ENCODE results near the gene CHD2.
"Not testable (repeated sequence)": the region's sequence is repeated elsewhere in the genome, so short reads cannot be mapped to it uniquely, and the experiment has no call there.

CHD2 gene

GRCh38 chr15:93057618-93058017, 157.5 kb downstream of the CHD2 start:
- Histone ChIP-seq H3K9ac (ENCODE audit: insufficient read length, low read depth) (no peak overlapping the region), H3K36me3 (ENCODE audit: insufficient read depth, insufficient read length, low read length) (peaks cover 12% of the 10 kb centered on the region), H3K4me1 (ENCODE audit: insufficient read depth, insufficient read length) (peaks cover 9% of the 10 kb centered on the region), H3K27me3 (ENCODE audit: insufficient read depth, insufficient read length) (no peaks in the 10 kb centered on the region), H3K4me3 (ENCODE audit: insufficient read length, low read depth) (no peak overlapping the region), H3K9me3 (ENCODE audit: insufficient read depth, low read length) (no peaks in the 10 kb centered on the region)
- TF ChIP-seq YY1 (IDR thresholded peaks at IDR 0.05; ENCODE audit: insufficient read depth, insufficient read length) (no peak), ZNF274 (IDR thresholded peaks at IDR 0.05; ENCODE audit: low read depth, low read length) (no peak), SUZ12 (IDR thresholded peaks at IDR 0.05; ENCODE audit: extremely low read depth, insufficient read depth, insufficient read length) (no peak)
- DNase-seq (ENCODE audit: low read depth, low spot score): no peak

- H3K36me3 ChIP-seq (ENCODE audit: insufficient read depth, insufficient read length, low read length): peaks cover 12% of the 10 kb centered on the region
Measured at GRCh38 chr15:93058128-93058527, 158.0 kb downstream of the CHD2 start.

GRCh38 chr15:93058904-93059427, 158.8 kb downstream of the CHD2 start:
- no peak overlapping the region for H3K4me3 ChIP-seq (ENCODE audit: insufficient read length, low read depth)
- DNase-seq (ENCODE audit: low read depth, low spot score): no peak
- H3K27me3 ChIP-seq (ENCODE audit: insufficient read depth, insufficient read length): no peaks in the 10 kb centered on the region
- H3K4me1 ChIP-seq (ENCODE audit: insufficient read depth, insufficient read length): peaks cover 17% of the 10 kb centered on the region
- no peak overlapping the region for H3K9ac ChIP-seq (ENCODE audit: insufficient read length, low read depth)
- H3K36me3 ChIP-seq (ENCODE audit: insufficient read depth, insufficient read length, low read length): peaks cover 17% of the 10 kb centered on the region
- TF ChIP-seq SUZ12 (IDR thresholded peaks at IDR 0.05; ENCODE audit: extremely low read depth, insufficient read depth, insufficient read length) (no peak), YY1 (IDR thresholded peaks at IDR 0.05; ENCODE audit: insufficient read depth, insufficient read length) (no peak), ZNF274 (IDR thresholded peaks at IDR 0.05; ENCODE audit: low read depth, low read length) (no peak)
- no peaks in the 10 kb centered on the region for H3K9me3 ChIP-seq (ENCODE audit: insufficient read depth, low read length)

More at GRCh38 chr15:93058128-93058527, 158.0 kb downstream of the CHD2 start:
- TF ChIP-seq SUZ12 (IDR thresholded peaks at IDR 0.05; ENCODE audit: extremely low read depth, insufficient read depth, insufficient read length) (no peak), YY1 (IDR thresholded peaks at IDR 0.05; ENCODE audit: insufficient read depth, insufficient read length) (no peak), ZNF274 (IDR thresholded peaks at IDR 0.05; ENCODE audit: low read depth, low read length) (no peak)
- no peaks in the 10 kb centered on the region for H3K9me3 ChIP-seq (ENCODE audit: insufficient read depth, low read length)
- no peak for DNase-seq (ENCODE audit: low read depth, low spot score)
- H3K4me3 ChIP-seq (ENCODE audit: insufficient read length, low read depth): no peak overlapping the region
- no peak overlapping the region for H3K9ac ChIP-seq (ENCODE audit: insufficient read length, low read depth)
- H3K4me1 ChIP-seq (ENCODE audit: insufficient read depth, insufficient read length): peaks cover 11% of the 10 kb centered on the region
- H3K27me3 ChIP-seq (ENCODE audit: insufficient read depth, insufficient read length): no peaks in the 10 kb centered on the region

GRCh38 chr15:93059442-93059841, 159.3 kb downstream of the CHD2 start:
- no peaks in the 10 kb centered on the region for H3K27me3 ChIP-seq (ENCODE audit: insufficient read depth, insufficient read length)
- H3K9me3 ChIP-seq (ENCODE audit: insufficient read depth, low read length): no peaks in the 10 kb centered on the region
- H3K4me3 ChIP-seq (ENCODE audit: insufficient read length, low read depth): no peak overlapping the region
- H3K9ac ChIP-seq (ENCODE audit: insufficient read length, low read depth): no peak overlapping the region
- H3K36me3 ChIP-seq (ENCODE audit: insufficient read depth, insufficient read length, low read length): peaks cover 22% of the 10 kb centered on the region
- TF ChIP-seq ZNF274 (IDR thresholded peaks at IDR 0.05; ENCODE audit: low read depth, low read length) (no peak), SUZ12 (IDR thresholded peaks at IDR 0.05; ENCODE audit: extremely low read depth, insufficient read depth, insufficient read length) (no peak), YY1 (IDR thresholded peaks at IDR 0.05; ENCODE audit: insufficient read depth, insufficient read length) (no peak)
- H3K4me1 ChIP-seq (ENCODE audit: insufficient read depth, insufficient read length): peaks cover 22% of the 10 kb centered on the region
- DNase-seq (ENCODE audit: low read depth, low spot score): no peak

GRCh38 chr15:93060336-93061248, 160.5 kb downstream of the CHD2 start:
- no peaks in the 10 kb centered on the region for H3K27me3 ChIP-seq (ENCODE audit: insufficient read depth, insufficient read length)
- peaks cover 22% of the 10 kb centered on the region for H3K36me3 ChIP-seq (ENCODE audit: insufficient read depth, insufficient read length, low read length)
- H3K9ac ChIP-seq (ENCODE audit: insufficient read length, low read depth): peak overlapping the region; percentile 8
- peaks cover 23% of the 10 kb centered on the region for H3K4me1 ChIP-seq (ENCODE audit: insufficient read depth, insufficient read length)
- H3K9me3 ChIP-seq (ENCODE audit: insufficient read depth, low read length): no peaks in the 10 kb centered on the region
- DNase-seq (ENCODE audit: low read depth, low spot score): no peak
- no peak overlapping the region for H3K4me3 ChIP-seq (ENCODE audit: insufficient read length, low read depth)
- TF ChIP-seq SUZ12 (IDR thresholded peaks at IDR 0.05; ENCODE audit: extremely low read depth, insufficient read depth, insufficient read length) (no peak), ZNF274 (IDR thresholded peaks at IDR 0.05; ENCODE audit: low read depth, low read length) (no peak), YY1 (IDR thresholded peaks at IDR 0.05; ENCODE audit: insufficient read depth, insufficient read length) (no peak)

- H3K4me3 ChIP-seq (ENCODE audit: insufficient read length, low read depth); H3K9me3 ChIP-seq (ENCODE audit: insufficient read depth, low read length); DNase-seq (ENCODE audit: low read depth, low spot score); H3K27me3 ChIP-seq (ENCODE audit: insufficient read depth, insufficient read length): not testable (repeated sequence)
- Histone ChIP-seq H3K36me3 (ENCODE audit: insufficient read depth, insufficient read length, low read length) (peaks cover 27% of the 10 kb centered on the region), H3K9ac (ENCODE audit: insufficient read length, low read depth) (peak overlapping the region; percentile 57), H3K4me1 (ENCODE audit: insufficient read depth, insufficient read length) (peaks cover 19% of the 10 kb centered on the region)
Measured at GRCh38 chr15:93062628-93063261, 162.6 kb downstream of the CHD2 start.

- Histone ChIP-seq H3K9me3 (ENCODE audit: insufficient read depth, low read length) (no peaks in the 10 kb centered on the region), H3K9ac (ENCODE audit: insufficient read length, low read depth) (peak overlapping the region; percentile 57), H3K36me3 (ENCODE audit: insufficient read depth, insufficient read length, low read length) (peaks cover 27% of the 10 kb centered on the region), H3K27me3 (ENCODE audit: insufficient read depth, insufficient read length) (no peaks in the 10 kb centered on the region), H3K4me3 (ENCODE audit: insufficient read length, low read depth) (no peak overlapping the region), H3K4me1 (ENCODE audit: insufficient read depth, insufficient read length) (peaks cover 21% of the 10 kb centered on the region)
- no peak for TF ChIP-seq ZNF274 (IDR thresholded peaks at IDR 0.05; ENCODE audit: low read depth, low read length)
- TF ChIP-seq SUZ12 (IDR thresholded peaks at IDR 0.05; ENCODE audit: extremely low read depth, insufficient read depth, insufficient read length): no peak
- no peak for TF ChIP-seq YY1 (IDR thresholded peaks at IDR 0.05; ENCODE audit: insufficient read depth, insufficient read length)
- DNase-seq (ENCODE audit: low read depth, low spot score): no peak
Measured at GRCh38 chr15:93063262-93063671, 163.1 kb downstream of the CHD2 start.

All from NT2/D1 (cell line).